ENCODE data around the gene CDK11A.
"Not testable (repeated sequence)": the region's sequence is repeated elsewhere in the genome, so short reads cannot be mapped to it uniquely, and the experiment has no call there.

The CDK11A gene

GRCh38 chr1:1721201-1721600 lies 3.0 kb downstream of the CDK11A start:
- no peak for DNase-seq

GRCh38 chr1:1715109-1715883 lies 8.9 kb downstream of the CDK11A start:
- DNase-seq: not testable (repeated sequence)

- DNase-seq: not testable (repeated sequence)
Measured at GRCh38 chr1:1707897-1708296, 16.3 kb downstream of the CDK11A start.

- DNase-seq: not testable (repeated sequence)
Measured at GRCh38 chr1:1707241-1707640, 16.9 kb downstream of the CDK11A start.

GRCh38 chr1:1705623-1706022 lies 18.5 kb downstream of the CDK11A start:
- DNase-seq: not testable (repeated sequence)

GRCh38 chr1:1704284-1704957 lies 19.7 kb downstream of the CDK11A start:
- not testable (repeated sequence) for DNase-seq

GRCh38 chr1:1703796-1704195 lies 20.4 kb downstream of the CDK11A start:
- no peak for DNase-seq

GRCh38 chr1:1702506-1702905 lies 21.7 kb downstream of the CDK11A start:
- not testable (repeated sequence) for DNase-seq

- DNase-seq: not testable (repeated sequence)
Measured at GRCh38 chr1:1700557-1700956, 23.6 kb downstream of the CDK11A start.

- DNase-seq: not testable (repeated sequence)
Measured at GRCh38 chr1:1700067-1700466, 24.1 kb downstream of the CDK11A start.

GRCh38 chr1:1699061-1699460 lies 25.1 kb downstream of the CDK11A start:
- not testable (repeated sequence) for DNase-seq

- not testable (repeated sequence) for DNase-seq
Measured at GRCh38 chr1:1697358-1698183, 26.6 kb downstream of the CDK11A start.

- DNase-seq: not testable (repeated sequence)
Measured at GRCh38 chr1:1696431-1697357, 27.5 kb downstream of the CDK11A start.

GRCh38 chr1:1692714-1693647 lies 31.2 kb downstream of the CDK11A start, which contains the start of gene SLC35E2B:
SLC35E2B (minus strand) TSS chr1:1692795; CDS start chr1:1676699, 16,096 bp downstream.
- peak; percentile 64 for DNase-seq

GRCh38 chr1:1692324-1692713 lies 31.8 kb downstream of the CDK11A start:
- peak; percentile 53 for DNase-seq

GRCh38 chr1:1691443-1691842 lies 32.7 kb downstream of the CDK11A start:
- DNase-seq: not testable (repeated sequence)

- DNase-seq: not testable (repeated sequence)
Measured at GRCh38 chr1:1689526-1689925, 34.6 kb downstream of the CDK11A start.

GRCh38 chr1:1687846-1688245 lies 36.3 kb downstream of the CDK11A start:
- DNase-seq: no peak

- no peak for DNase-seq
Measured at GRCh38 chr1:1684031-1684681, 40.0 kb downstream of the CDK11A start.

Data from NCI-H2029 (cell line).